B cell (primary cell): ENCODE measurements around the gene TSEN34. TPM values are rescaled to one million over a fixed set of nuclear protein-coding genes. Genes with fewer than 3 reads are reported as not detected.
A peak's percentile ranks its signal among the peaks of the same experiment; 100 is the strongest.
"Not testable (repeated sequence)": the region's sequence is repeated elsewhere in the genome, so short reads cannot be mapped to it uniquely, and the experiment has no call there.

Experiments
- ATAC-seq: fragments of 200-7000 bp; cut with Tn5 transposase; one replicate; pipeline ENCODE4 v1.10.0; 2021; ENCODE audit warnings: low read depth, mild to moderate bottlenecking, moderate number of reproducible peaks, moderate library complexity
- CTCF ChIA-PET: fragments of 350-600 bp; sonication (Branson Sonifier 250); formaldehyde crosslinking; loops from one replicate; lab custom pipeline; 2021; ENCODE audit warnings: antibody characterized with exemption, inconsistent platforms; lab: Charles Lee
- POLR2A ChIA-PET: fragments of 350-600 bp; sonication (Branson Sonifier 250); formaldehyde crosslinking; loops from one replicate; lab custom pipeline; 2021; ENCODE audit warnings: antibody characterized with exemption; lab: Charles Lee
- DNase-seq: peaks from one replicate; pipeline ENCODE4 v3.0.0; 2013
- H2AFZ ChIP-seq: 2 replicates; pipeline ENCODE4 v1.6.1; 2012; ENCODE audit warnings: mild to moderate bottlenecking, low read depth, low read length; ENCODE audit not compliant: insufficient read depth, poor library complexity, severe bottlenecking
- H3K27ac ChIP-seq, 2 donors: 1 replicate in 1 of 2; 2 replicates in 1 of 2; pipeline ENCODE4 v1.5.1; 2012 to 2013; ENCODE audit warnings: low read length in 2 of 2, mild to moderate bottlenecking in 2 of 2, moderate library complexity in 1 of 2
- H3K27me3 ChIP-seq, 4 experiments: fragments of 200-600 bp in 1 of 4; sonication (generic) in 1 of 4; replicated peaks in 1 of 4; 1 replicate in 2 of 4; 2 replicates in 2 of 4; pipeline versions ENCODE4 v1.6.1 to v1.7.0; 2013 to 2016; ENCODE audit warnings: low read length in 3 of 4, mild to moderate bottlenecking in 2 of 4, mixed read lengths in 1 of 4, moderate library complexity in 1 of 4; ENCODE audit not compliant: insufficient read depth in 4 of 4, control insufficient read depth in 3 of 4; ENCODE audit errors: control extremely low read depth in 1 of 4
- H3K36me3 ChIP-seq, 2 experiments: replicated peaks in 1 of 2; 1 replicate in 1 of 2; 2 replicates in 1 of 2; pipeline versions ENCODE4 v1.6.1 to v1.7.1; 2013; ENCODE audit warnings: low read length in 1 of 2; ENCODE audit not compliant: insufficient read depth in 2 of 2, control insufficient read depth in 1 of 2; ENCODE audit errors: control extremely low read depth in 1 of 2, extremely low read depth in 1 of 2
- H3K4me1 ChIP-seq, 2 donors: fragments of 200-600 bp in 1 of 2; sonication (generic) in 1 of 2; 1 replicate in 1 of 2; 2 replicates in 1 of 2; pipeline versions ENCODE4 v1.5.1 to v1.6.1; 2013 to 2017; ENCODE audit warnings: low read length in 2 of 2; ENCODE audit not compliant: control insufficient read depth in 2 of 2, insufficient read depth in 2 of 2
- H3K4me2 ChIP-seq: replicated peaks from 2 replicates; pipeline ENCODE3; 2012; ENCODE audit warnings: mild to moderate bottlenecking, low read depth, low read length; ENCODE audit not compliant: poor library complexity, severe bottlenecking
- H3K4me3 ChIP-seq, 5 experiments: fragments of 200-600 bp in 1 of 5; sonication (generic) in 1 of 5; 1 replicate in 3 of 5; 2 replicates in 2 of 5; pipeline versions ENCODE4 v1.5.1 to v1.7.0; 2011 to 2016; ENCODE audit warnings: low read length in 4 of 5, mild to moderate bottlenecking in 4 of 5, low read depth in 2 of 5, control low read depth in 1 of 5, moderate library complexity in 1 of 5; ENCODE audit not compliant: insufficient read depth in 1 of 5; ENCODE audit errors: control extremely low read depth in 1 of 5, extremely low read depth in 1 of 5
- H3K79me2 ChIP-seq: fragments of 200-600 bp; sonication (generic); one replicate; pipeline ENCODE4 v1.6.0; 2016; ENCODE audit warnings: low read length; ENCODE audit not compliant: control insufficient read depth, insufficient read depth
- H3K9ac ChIP-seq: fragments of 200-600 bp; sonication (generic); 2 replicates; pipeline ENCODE4 v1.6.1; 2017; ENCODE audit warnings: mild to moderate bottlenecking, low read length, moderate library complexity
- H3K9me3 ChIP-seq, 3 donors: one replicate each; pipeline versions ENCODE4 v1.6.1 to v1.7.1; 2013; ENCODE audit warnings: low read length in 2 of 3; ENCODE audit not compliant: control insufficient read depth in 2 of 3, insufficient read depth in 1 of 3; ENCODE audit errors: control extremely low read depth in 1 of 3
- H4K20me1 ChIP-seq: 2 replicates; pipeline ENCODE4 v1.6.0; 2012; ENCODE audit warnings: mild to moderate bottlenecking, low read length; ENCODE audit not compliant: insufficient read depth, control insufficient read depth, poor library complexity, severe bottlenecking
- H3K27ac Mint-ChIP-seq: one replicate; pipeline ENCODE4 v1.8.0; 2021; ENCODE audit warnings: mixed read lengths
- H3K27me3 Mint-ChIP-seq: one replicate; pipeline ENCODE4 v1.8.0; 2021; ENCODE audit warnings: mixed read lengths
- H3K4me1 Mint-ChIP-seq: one replicate; pipeline ENCODE4 v1.8.0; 2021; ENCODE audit warnings: mixed read lengths
- H3K4me3 Mint-ChIP-seq: one replicate; pipeline ENCODE4 v1.8.0; 2021; ENCODE audit warnings: mixed read lengths
- H3K9me3 Mint-ChIP-seq: one replicate; pipeline ENCODE4 v1.8.0; 2022; ENCODE audit warnings: mixed read lengths; ENCODE audit not compliant: insufficient read depth
- EZH2 ChIP-seq: IDR thresholded peaks from 2 replicates; pipeline ENCODE4 v1.6.1; 2012; ENCODE audit warnings: borderline replicate concordance, low read depth, mild to moderate bottlenecking, moderate library complexity, low read length; ENCODE audit not compliant: insufficient read depth, poor library complexity, severe bottlenecking
- WGBS: methylation state at CpG from one replicate; pipeline ENCODE4 v1.1.5; 2013; ENCODE audit warnings: missing lambda C conversion rate; ENCODE audit not compliant: insufficient coverage; 5-methylcytosine and 5-hydroxymethylcytosine counted together
- intact Hi-C: fragments of 100-400 bp; cut with micrococcal nuclease; formaldehyde crosslinking; loops from one replicate; pipeline ENCODE4 v1.10.0; 2022
- polyA plus RNA-seq: library from polyadenylated mRNA; depleted of rRNA; stranded (reverse); fragments of >200 nt; gene quantifications from 2 replicates; pipeline ENCODE4 v1.2.3, GENCODE V29; 2012
- total RNA-seq, 2 donors: library from RNA; stranded (reverse); fragments of 120-200 nt in 1 of 2; gene quantifications; 1 replicate in 1 of 2; 2 replicates in 1 of 2; pipeline versions ENCODE4 v1.2.3 to v1.2.4, GENCODE V29; 2013 to 2022
- TF ChIP-seq, protein P1 (sequence below): fragments of 200-600 bp; IDR thresholded peaks from one replicate; pipeline ENCODE4 v1.8.0; 2022; ENCODE audit warnings: antibody characterized with exemption, mild to moderate bottlenecking

Gene TSEN34
- total and polyA plus RNA-seq, 2 donors (not counting 1 experiment from before 2014, with no cell fraction given): 17.6 to 25.1 TPM

GRCh38 chr19:54169149-54169740 is 21.9 kb upstream of the TSEN34 start:
- Histone ChIP-seq H3K4me3 (no peak overlapping the region), H3K9ac (no peak overlapping the region), H3K27ac (no peak overlapping the region), H3K4me2 (no peak overlapping the region), H3K27me3 (peaks cover 0 to 27% (median 13%) of the 10 kb centered on the region in 4 experiments), H4K20me1 (peaks cover 3% of the 10 kb centered on the region), H3K9me3 (peaks cover 0 to 17% (median 0%) of the 10 kb centered on the region in 3 donors), H3K36me3 (no peaks in the 10 kb centered on the region), H3K79me2 (no peaks in the 10 kb centered on the region), H3K4me1 (peaks cover 23 to 30% of the 10 kb centered on the region in 2 donors), H2AFZ (no peak overlapping the region)
- H3K9me3 Mint-ChIP-seq: no peaks in the 10 kb centered on the region
- peak overlapping the region; percentile 61 for H3K27ac Mint-ChIP-seq
- peaks cover 26% of the 10 kb centered on the region for H3K4me1 Mint-ChIP-seq
- no peak for TF ChIP-seq EZH2
- TF ChIP-seq, protein P1, sequence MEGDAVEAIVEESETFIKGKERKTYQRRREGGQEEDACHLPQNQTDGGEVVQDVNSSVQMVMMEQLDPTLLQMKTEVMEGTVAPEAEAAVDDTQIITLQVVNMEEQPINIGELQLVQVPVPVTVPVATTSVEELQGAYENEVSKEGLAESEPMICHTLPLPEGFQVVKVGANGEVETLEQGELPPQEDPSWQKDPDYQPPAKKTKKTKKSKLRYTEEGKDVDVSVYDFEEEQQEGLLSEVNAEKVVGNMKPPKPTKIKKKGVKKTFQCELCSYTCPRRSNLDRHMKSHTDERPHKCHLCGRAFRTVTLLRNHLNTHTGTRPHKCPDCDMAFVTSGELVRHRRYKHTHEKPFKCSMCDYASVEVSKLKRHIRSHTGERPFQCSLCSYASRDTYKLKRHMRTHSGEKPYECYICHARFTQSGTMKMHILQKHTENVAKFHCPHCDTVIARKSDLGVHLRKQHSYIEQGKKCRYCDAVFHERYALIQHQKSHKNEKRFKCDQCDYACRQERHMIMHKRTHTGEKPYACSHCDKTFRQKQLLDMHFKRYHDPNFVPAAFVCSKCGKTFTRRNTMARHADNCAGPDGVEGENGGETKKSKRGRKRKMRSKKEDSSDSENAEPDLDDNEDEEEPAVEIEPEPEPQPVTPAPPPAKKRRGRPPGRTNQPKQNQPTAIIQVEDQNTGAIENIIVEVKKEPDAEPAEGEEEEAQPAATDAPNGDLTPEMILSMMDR: no peak
- ChIA-PET POLR2A (no interaction called here), CTCF (interaction anchor here (0.8 to 8.5 kb wide), 10 partner anchors 8 to 221 kb away, joined by 3 to 50 read pairs (median 6); partner anchors contain the start of genes LILRB3, MBOAT7 and TSEN34)
- intact Hi-C loops: loop anchor here (2.0 kb wide), 2 partner anchors 20 to 220 kb away; partner anchors contain the start of gene MBOAT7
- ATAC-seq (no peak), DNase-seq (no peak)
- H3K27me3 Mint-ChIP-seq: peaks cover 15% of the 10 kb centered on the region
- H3K4me3 Mint-ChIP-seq: no peak overlapping the region
- 90% methylated on average over 14 of the region's 21 CpGs for WGBS

GRCh38 chr19:54171736-54172431 is 19.2 kb upstream of the TSEN34 start:
- H3K79me2 ChIP-seq, H3K4me3 ChIP-seq, H3K9ac ChIP-seq, H3K4me3 Mint-ChIP-seq, H3K27ac ChIP-seq, H3K27me3 Mint-ChIP-seq, H3K4me2 ChIP-seq, H3K27ac Mint-ChIP-seq, DNase-seq, H3K9me3 Mint-ChIP-seq, H3K36me3 ChIP-seq, ATAC-seq, H3K9me3 ChIP-seq, H2AFZ ChIP-seq, intact Hi-C loops, H4K20me1 ChIP-seq: not testable (repeated sequence)
- peaks cover 21% of the 10 kb centered on the region for H3K4me1 Mint-ChIP-seq
- Histone ChIP-seq H3K4me1 (peaks cover 17 to 24% of the 10 kb centered on the region in 2 donors), H3K27me3 (peaks cover 0 to 11% (median 2%) of the 10 kb centered on the region in 4 experiments)
- ChIA-PET CTCF (interaction anchor here (1.0 to 8.5 kb wide), 2 partner anchors 14 to 19 kb away, joined by 3 to 50 read pairs; partner anchors contain the start of genes MBOAT7 and TSEN34), POLR2A (interaction anchor here (0.5 kb wide), 1 partner anchor 266 kb away, joined by 4 read pairs; no protein-coding TSS in a partner anchor)
- WGBS: 93% methylated on average over 14 of the region's 23 CpGs
